CD4-positive, alpha-beta T cell treated with Interleukin-12 subunit alpha and Interleukin-12 subunit beta, for 1 hour (primary cell): ENCODE results near the gene TMEM208.
A peak's percentile ranks its signal among the peaks of the same experiment; 100 is the strongest.

ENCODE experiments used
- DNase-seq: peaks from one replicate; pipeline ENCODE4 v3.0.0-alpha.2; 2020

TMEM208 gene

DNA sequence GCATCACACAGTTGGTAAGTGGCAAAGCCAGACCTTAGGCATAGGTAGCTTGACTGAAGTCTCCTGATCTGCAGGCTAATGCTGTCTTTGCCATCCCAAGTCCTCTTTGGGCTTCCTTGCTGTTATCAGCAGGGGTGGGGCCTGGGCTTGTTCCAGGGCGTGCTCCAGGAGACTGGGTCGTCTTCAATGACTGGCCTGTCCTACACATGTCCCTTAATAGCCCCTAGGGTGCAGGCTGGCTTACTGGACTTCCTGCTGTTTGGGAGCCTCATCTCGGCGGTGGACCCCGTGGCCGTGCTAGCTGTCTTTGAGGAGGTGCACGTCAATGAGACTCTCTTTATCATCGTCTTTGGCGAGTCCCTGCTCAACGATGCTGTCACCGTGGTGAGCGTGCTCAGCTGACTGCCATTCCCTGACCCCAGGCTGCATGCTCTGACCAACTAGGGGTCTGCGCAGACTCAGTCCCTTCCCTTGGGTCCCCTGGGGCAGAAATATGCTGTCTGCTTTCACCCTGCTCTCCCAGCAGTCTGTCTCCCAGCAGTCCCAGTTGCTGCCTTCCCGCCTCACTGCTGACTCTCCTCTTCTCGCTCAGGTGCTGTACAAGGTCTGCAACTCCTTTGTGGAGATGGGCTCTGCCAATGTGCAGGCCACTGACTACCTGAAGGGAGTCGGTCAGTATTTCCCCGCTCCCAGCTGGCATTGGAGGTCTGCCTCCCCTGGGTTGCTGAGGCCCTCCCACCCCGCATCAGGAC lies 28.0 kb downstream of the TMEM208 start:
- DNase-seq = no peak

DNA sequence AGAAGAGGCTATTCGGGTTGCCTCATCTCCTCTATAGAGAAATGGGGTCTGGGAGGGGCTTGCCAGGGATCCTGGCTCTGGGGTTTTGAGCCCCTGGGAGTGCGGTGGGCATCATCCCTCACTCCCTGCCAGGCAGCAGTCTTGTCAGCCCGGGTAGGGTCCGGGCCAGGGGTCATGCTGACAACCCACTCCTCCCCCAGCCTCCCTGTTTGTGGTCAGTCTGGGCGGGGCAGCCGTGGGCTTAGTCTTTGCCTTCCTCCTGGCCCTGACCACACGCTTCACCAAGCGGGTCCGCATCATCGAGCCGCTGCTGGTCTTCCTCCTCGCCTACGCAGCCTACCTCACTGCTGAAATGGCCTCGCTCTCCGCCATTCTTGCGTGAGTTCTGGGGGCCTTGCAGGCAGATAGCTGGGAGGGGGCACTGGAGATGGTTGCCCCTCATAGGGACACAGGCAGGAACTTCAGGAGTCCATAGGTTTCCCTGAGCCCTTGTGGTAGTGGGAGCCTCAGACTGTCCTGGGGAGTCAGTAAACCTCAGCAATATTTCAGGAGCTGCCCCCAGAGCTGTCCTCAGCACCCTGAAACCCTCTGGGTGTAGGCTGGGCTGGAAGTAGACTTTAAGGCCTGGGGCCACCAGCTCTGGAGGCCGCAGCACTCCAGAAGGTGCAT lies 28.8 kb downstream of the TMEM208 start:
- DNase-seq = no peak

DNA sequence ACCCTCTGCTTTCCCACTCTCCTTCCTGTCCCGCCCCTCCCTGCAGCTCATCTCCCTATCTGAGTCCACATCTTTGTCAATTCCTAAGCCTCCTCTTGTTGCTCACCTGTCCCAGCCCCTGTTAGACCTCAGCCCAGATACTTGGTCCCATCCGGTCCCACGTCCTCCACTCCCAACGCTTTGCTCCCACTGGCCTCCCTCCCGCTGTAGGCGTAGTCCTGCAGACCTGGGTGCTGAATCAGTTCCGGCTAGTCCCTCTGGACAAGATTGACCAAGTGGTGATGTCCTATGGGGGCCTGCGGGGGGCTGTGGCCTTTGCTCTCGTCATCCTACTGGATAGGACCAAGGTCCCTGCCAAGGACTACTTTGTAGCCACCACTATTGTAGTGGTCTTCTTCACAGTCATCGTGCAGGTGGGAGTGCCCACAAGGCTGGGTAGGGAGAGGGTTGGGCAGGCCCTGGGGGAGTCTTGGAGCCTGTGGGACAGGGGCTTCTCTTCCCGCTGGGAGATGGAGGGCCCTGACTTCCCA lies 29.8 kb downstream of the TMEM208 start:
- DNase-seq = no peak

DNA sequence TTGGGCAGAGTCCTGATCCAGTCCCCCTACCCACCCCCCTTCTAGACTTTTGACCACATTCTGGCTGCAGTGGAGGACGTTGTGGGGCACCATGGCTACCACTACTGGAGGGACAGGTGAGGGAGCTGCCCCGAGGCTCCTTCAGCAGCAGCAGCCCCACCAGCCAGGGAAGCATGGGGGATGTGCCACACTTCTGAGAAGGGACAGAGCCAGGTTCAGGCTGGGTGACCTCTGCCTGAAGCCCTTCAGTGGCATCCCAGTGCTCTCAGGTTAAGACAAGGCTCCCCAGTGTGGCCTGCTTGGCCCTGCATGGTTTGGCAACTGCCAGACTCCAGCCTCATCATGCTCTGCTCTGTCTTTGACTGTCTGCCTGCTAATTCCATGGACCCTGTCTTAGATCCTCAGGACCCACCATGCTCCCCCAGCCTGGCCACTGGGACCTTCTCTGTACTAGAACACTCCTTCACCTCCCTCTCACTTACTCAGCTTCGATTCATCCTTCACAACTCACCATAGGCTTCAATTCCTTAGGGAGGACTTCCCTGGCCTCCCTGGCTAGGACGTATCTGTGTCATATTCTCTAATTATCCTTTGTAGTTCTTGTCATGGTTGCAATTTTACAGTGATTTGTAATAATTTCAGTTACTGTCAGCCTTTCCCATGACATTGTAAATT lies 30.7 kb downstream of the TMEM208 start:
- DNase-seq = no peak

DNA sequence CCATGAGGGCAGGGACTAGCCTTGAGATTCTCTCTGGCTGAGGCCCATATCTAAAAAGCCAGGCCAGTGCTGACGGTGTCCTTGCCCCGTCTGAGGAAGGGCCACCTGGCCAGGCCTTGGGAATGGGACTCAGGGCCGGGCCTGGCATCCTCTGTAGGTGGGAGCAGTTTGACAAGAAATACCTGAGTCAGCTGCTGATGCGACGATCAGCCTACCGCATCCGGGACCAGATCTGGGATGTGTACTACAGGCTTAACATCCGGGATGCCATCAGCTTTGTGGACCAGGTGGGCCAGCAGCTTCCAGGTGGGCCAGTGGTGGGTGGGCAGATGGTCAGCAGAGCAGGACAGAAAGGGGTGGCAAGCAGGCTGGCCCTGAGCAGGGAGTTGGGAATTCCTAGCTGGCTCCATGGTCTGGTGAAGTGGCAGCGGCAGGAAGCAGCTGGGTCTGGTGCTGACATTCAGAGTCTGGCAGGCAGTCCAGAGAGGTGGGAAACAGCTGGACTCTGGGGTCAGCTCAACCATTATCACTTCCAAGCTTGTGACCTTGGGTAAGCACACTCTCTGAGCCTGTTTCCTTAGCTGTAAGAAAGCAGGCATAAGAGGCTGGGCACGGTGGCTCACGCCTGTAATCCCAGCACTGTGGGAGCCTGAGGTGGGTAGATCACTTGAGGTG lies 31.4 kb downstream of the TMEM208 start:
- DNase-seq = no peak

DNA sequence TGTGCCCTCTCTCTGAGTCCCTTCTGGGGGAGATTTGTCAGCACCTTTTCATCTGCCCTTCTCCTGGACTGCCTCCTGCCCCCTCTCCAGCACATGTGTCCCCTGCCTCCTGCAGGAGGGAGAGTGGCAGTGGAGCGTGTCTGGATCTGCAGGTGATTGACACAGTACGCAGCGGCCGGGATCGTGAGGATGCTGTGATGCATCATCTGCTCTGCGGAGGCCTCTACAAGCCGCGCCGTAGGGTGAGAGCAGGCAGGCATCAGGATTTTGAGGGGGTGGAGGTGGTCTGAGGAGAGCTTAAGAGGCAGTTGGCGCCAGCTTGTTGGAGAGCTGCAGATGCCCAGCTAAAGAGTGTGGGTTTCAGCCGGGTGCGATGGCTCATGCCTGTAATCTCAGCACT lies 32.8 kb downstream of the TMEM208 start:
- DNase-seq = no peak

DNA sequence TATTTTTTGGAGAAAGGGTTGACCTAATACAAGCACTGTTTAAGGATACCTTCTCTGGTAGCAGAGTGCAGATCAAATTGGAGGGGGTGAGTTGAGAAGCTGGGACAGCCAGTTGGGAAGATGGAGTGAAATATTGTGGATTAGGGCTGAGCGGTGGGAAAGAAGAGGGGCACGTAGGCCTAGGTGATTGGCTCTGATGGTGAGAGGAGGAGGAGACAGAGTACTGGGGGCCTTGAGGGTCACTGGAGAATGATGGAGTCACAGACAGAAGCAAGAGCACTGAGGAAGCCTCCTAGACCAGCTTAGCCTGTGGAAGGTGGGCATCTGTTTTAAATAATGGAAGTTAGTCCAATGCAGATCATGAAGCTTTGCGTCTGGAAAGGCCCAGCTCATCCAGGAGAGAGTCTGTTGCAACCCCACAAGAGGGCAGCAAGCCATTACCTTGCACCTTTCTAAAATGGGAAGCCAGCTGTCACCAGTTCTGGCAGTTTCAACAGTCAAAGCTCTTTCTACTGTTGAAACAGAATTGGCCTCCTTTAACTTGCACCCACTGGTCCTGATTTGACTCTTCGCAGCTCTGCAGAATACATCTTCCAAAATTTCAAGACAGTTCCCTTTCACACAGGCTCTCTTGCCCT lies 33.6 kb downstream of the TMEM208 start:
- peak; percentile 30 for DNase-seq

DNA sequence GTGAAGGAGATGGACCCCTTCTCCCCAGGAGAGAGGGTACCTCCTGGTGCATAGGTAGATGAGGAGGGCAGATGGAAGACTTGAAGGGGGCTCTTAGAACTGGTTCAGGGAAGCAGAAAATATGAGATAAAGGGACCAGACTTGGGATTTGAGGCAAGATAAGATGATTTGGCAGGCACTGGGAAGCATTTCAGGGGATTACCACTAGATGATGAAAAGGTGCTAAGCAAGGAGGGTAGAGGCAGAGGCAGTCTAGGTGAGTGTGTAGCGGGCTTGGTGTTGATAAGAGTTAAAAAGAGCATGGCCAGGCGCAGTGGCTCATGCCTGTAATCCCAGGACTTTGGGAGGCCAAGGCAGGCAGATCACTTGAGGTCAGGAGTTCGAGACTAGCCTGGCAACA lies 36.3 kb downstream of the TMEM208 start:
- DNase-seq = no peak

DNA sequence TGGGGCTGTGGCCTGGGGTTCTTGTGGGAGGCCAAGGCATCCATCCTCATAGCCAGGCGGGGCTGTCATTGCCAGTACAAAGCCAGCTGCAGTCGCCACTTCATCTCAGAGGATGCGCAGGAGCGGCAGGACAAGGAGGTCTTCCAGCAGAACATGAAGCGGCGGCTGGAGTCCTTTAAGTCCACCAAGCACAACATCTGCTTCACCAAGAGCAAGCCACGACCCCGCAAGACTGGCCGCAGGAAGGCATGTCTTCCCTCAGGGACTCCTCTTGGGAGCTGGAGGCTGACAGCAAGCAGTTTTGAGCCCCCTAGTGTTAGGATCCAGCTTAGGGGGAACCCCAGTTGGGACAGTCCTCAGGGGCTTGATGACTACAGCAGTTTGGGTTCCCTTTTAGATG lies 37.3 kb downstream of the TMEM208 start:
- no peak for DNase-seq

DNA sequence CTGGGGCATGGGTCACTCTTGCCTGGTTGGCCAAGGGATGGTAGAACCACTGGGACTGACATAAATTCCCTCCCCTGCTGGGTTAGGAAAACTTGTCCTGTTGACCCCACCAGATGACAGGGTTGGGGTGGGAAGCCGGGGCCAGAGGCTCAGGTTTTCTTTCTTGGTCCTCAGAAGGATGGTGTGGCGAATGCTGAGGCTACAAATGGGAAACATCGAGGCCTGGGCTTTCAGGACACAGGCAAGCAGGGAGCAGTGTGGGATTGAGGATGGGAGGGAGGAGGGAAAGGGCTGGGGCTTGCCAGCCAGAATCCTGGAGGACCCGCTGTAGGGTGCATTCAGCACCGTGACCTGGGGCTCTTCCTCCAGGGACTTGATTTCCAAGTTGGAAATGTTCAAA lies 37.9 kb downstream of the TMEM208 start:
- no peak for DNase-seq

DNA sequence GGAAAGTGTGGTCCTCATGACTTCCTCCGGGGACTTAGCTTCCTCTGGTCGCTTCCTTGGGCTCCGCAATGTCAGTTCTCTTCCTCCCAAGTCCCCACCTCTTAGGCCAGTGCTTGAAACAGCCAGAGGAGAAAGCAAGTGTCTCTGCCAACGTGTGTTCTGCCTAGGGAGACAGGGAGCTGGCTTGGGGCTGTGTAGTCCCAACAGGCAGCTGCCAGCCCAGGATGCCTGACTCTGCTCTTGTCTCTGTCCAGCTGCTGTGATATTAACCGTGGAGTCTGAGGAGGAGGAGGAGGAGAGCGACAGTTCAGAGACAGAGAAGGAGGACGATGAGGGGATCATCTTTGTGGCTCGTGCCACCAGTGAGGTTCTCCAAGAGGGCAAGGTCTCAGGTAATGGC lies 38.9 kb downstream of the TMEM208 start:
- no peak for DNase-seq

DNA sequence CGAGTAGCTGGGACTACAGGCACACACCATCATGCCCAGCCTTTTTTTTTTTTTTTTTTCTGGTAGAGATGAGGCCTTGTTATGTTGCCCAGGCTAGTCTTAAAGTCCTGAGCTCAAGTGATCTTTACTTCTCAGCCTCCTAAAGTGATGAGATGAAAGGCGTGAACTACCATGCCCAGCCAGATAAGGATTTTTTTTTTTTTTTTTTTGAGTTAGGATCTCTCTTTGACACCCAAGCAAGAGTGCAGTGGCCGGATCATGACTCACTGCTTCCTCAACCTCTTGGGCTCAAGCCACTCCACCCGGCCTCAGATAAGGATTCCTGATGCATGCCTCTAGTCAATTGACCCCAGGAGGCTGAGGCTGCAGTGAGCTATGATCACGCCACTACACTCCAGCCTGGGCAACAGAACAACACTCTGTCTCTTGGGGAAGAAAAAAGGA lies 41.2 kb downstream of the TMEM208 start:
- no peak for DNase-seq

DNA sequence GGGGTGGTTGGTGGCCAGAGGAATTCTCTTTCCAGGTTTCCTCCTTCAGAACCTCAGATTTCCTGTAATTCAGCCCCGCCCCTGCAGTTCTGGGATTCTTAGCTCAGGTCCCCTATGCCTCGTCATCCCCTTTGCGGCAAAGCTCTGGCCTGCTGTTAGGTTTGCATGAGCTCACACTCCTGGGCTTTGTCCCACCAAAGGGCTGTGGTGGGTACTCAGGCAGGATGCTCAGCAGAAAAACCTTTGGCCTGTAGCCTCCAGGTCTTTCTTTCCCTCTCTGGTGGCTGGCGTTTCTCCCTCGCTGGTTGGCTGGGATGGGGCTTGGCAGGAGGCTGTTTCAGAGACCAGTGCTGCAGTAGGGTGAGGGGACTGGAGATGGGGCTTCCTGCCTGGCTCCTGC lies 42.8 kb downstream of the TMEM208 start:
- no peak for DNase-seq

DNA sequence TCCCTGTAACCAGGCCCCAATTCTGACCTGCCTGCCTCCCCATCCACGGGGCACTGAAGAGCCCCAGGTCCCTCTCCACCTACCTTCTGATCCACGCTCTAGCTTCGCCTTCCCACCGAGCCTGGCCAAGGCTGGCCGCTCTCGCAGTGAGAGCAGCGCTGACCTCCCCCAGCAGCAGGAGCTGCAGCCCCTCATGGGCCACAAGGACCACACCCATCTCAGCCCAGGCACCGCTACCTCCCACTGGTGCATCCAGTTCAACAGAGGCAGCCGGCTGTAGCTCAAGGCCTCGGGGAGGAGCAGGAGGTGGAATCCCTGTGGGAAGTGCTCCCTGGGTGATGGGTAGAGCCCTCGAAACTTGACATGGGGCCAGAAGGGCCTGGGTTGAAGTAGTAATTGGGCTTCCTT lies 44.0 kb downstream of the TMEM208 start:
- DNase-seq = no peak

DNA sequence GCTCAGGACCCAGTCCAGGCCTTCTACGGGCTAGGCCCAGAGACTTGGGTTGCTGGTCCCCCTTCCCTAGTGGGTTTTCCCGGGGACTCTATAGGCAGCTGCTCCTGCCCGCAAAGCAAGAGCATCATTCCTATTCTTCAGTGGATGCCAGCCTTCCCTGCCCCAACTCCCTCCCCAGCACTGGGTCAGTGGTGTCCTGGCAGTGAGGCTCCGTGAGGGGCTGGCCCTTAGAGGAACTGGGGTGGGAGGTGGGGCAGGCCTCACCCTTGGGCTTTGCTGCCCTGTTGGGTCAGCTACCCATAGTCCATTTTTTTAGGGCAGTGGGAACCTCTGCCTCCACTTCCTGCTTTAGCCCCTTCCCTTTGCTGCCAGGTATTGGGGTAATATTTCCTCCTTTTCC lies 44.5 kb downstream of the TMEM208 start:
- no peak for DNase-seq

DNA sequence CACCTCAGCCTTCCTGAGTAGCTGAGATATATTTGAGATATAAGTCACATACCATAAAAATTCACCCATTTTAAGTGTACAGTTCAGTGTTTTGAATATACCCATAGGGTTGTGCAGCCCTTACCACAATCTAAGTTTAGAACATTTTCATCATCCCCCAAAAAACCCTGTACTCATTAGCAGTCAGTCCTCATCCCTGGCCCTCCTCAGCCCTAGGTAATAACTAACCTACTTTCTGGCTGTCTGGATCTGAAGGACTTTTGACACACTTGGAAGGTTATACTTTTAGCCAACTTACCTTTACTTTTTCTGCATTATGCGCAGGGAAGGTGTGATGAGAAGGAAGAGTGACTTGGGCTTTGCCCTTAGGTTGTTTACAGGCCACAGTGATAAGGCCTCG lies 48.4 kb downstream of the TMEM208 start:
- no peak for DNase-seq

DNA sequence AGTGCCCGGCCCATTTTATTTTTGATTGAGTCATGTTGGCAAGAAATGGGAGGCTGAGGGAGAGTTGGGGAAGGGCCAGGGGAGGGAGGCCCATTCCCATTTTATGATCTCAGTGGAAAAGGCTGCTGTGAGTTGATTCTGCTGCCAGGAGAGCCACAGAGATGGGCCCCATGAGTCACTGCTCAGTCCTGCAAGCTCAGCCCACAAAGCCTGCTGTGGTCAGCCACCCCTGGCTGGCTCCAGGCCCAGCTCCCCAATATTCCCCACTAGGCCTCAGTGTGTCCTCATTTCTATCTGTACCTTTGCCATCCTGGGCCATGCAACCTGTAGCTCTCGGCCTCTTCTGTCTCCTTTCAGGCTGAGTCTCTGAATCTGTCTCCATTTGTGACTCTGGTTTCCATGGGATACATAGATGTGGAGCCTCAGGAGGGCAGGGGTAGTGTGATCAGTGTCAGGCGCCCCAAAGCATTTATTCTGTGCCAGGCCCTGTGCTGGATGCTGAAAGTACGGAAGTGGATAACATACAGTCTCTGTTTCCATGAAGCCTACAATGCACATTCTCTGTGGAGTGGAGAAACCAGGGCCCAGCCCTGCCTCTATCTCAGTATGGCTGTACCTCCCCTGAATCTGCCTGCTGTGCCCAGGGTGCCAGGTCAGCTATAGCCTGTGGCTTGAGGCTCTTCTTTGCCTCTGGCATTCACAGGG lies 50.5 kb downstream of the TMEM208 start:
- DNase-seq = no peak

DNA sequence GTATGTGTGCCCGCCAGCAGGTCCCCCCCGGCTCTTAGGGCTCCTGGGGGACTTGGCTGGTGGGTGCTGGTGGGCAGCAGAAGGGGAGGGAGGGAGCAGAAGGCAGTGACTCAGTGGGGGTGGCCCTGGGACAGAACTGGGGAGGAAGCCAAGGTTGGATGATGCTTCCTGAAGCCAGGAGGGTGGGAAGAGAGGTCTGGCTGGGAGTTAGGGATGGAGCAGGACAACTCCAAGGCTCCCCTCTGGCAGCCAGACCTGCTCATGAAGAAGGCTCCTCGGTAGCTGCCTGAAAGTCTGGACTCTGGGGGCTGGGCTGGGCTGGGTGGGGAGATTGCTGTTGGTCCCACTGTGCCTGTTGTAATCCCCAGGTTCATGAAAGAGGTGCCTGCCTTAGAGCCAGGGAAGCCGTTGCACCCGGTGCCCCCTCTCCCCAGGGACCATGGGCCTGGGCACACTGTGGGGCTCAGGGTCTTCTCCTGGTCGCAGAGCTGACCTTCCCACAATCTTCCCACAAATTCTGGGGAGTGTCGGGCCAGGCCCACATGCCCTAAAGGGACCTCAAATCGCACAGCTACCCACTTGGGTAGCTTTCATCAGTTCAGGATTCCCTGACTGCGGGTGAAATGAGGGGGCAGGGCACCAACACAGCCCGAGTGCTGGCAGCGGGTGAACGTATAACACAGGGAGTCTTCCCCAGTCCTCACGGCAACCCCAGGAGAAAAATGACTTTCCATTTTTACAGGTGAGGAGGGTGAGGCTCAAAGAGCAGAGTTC lies 51.3 kb downstream of the TMEM208 start:
- DNase-seq = no peak
